HEK293 (cell line): ENCODE measurements around the gene ONECUT1.

Experiments
- CTCF ChIA-PET: fragments of 350-600 bp; formaldehyde crosslinking; extraction: SDS; loops from one replicate; lab custom pipeline; 2021; ENCODE audit warnings: antibody characterized with exemption; lab: Yijun Ruan, JAX
- POLR2A ChIA-PET: fragments of 300-600 bp; formaldehyde crosslinking; extraction: SDS; loops from one replicate; lab custom pipeline; 2020; ENCODE audit warnings: antibody characterized with exemption, inconsistent platforms; lab: Yijun Ruan, JAX
- H3K27ac ChIP-seq: fragments of 200-500 bp; sonication (Bioruptor generic); 2 replicates; pipeline ENCODE4 v1.5.1; 2014; ENCODE audit warnings: low read depth, low read length, control low read depth, inconsistent platforms; ENCODE audit errors: extremely low read depth
- H3K36me3 ChIP-seq, 2 experiments: fragments of 200-500 bp in 1 of 2; sonication (Bioruptor generic) in 1 of 2; 1 replicate in 1 of 2; 2 replicates in 1 of 2; pipeline ENCODE4 v1.5.1; 2014 to 2017; ENCODE audit warnings: inconsistent platforms in 2 of 2, low read length in 2 of 2; ENCODE audit not compliant: control insufficient read depth in 2 of 2, insufficient read depth in 1 of 2
- H3K4me1 ChIP-seq: fragments of 200-500 bp; sonication (Bioruptor generic); 2 replicates; pipeline ENCODE4 v1.5.1; 2014; ENCODE audit warnings: mild to moderate bottlenecking, low read length, inconsistent platforms; ENCODE audit not compliant: control insufficient read depth, insufficient read depth
- H3K4me3 ChIP-seq: 2 replicates; pipeline ENCODE4 v1.5.1; 2011; ENCODE audit warnings: low read depth, mild to moderate bottlenecking, control low read depth, low read length, moderate library complexity
- H3K9me3 ChIP-seq: fragments of 200-500 bp; sonication (Bioruptor generic); 2 replicates; pipeline ENCODE4 v1.5.1; 2014; ENCODE audit warnings: low read depth, low read length, inconsistent platforms; ENCODE audit not compliant: control insufficient read depth, insufficient read depth
- BCL11B ChIP-seq: fragments of 450-650 bp; formaldehyde crosslinking; IDR thresholded peaks from 2 replicates; pipeline ENCODE4 v1.5.1; 2016; ENCODE audit warnings: low read depth, missing biosample characterization, missing genetic modification characterization
- IKZF3 ChIP-seq: fragments of 450-650 bp; IDR thresholded peaks from 2 replicates; pipeline ENCODE4 v1.5.0; 2018; ENCODE audit warnings: missing biosample characterization, mild to moderate bottlenecking, missing genetic modification characterization, moderate library complexity
- SCRT2 ChIP-seq: fragments of 450-650 bp; formaldehyde crosslinking; IDR thresholded peaks from 2 replicates; pipeline ENCODE4 v1.5.1; 2016; ENCODE audit warnings: missing biosample characterization, missing genetic modification characterization
- SP3 ChIP-seq: fragments of 450-650 bp; formaldehyde crosslinking; IDR thresholded peaks from 2 replicates; pipeline ENCODE4 v1.5.1; 2016; ENCODE audit warnings: missing biosample characterization, missing genetic modification characterization
- TRIM28 ChIP-seq: IDR thresholded peaks from 2 replicates; pipeline ENCODE4 v1.6.1; 2011; ENCODE audit warnings: low read length, control low read depth, borderline replicate concordance
- ZBTB20 ChIP-seq: fragments of 450-650 bp; formaldehyde crosslinking; IDR thresholded peaks from 2 replicates; pipeline ENCODE4 v1.5.1; 2016; ENCODE audit warnings: missing biosample characterization, missing genetic modification characterization
- ZNF175 ChIP-seq: fragments of 450-650 bp; formaldehyde crosslinking; IDR thresholded peaks from 2 replicates; pipeline ENCODE4 v1.5.1; 2016; ENCODE audit warnings: missing biosample characterization, missing genetic modification characterization
- ZNF211 ChIP-seq: fragments of 450-650 bp; formaldehyde crosslinking; IDR thresholded peaks from 2 replicates; pipeline ENCODE4 v1.5.1; 2016; ENCODE audit warnings: low read depth, missing biosample characterization, missing genetic modification characterization
- ZNF366 ChIP-seq: fragments of 450-650 bp; formaldehyde crosslinking; conservative IDR thresholded peaks from 2 replicates; pipeline ENCODE4 v1.5.1; 2016; ENCODE audit warnings: missing biosample characterization, missing genetic modification characterization
- ZNF488 ChIP-seq: fragments of 450-650 bp; formaldehyde crosslinking; IDR thresholded peaks from 2 replicates; pipeline ENCODE4 v1.5.1; 2016; ENCODE audit warnings: missing biosample characterization, missing genetic modification characterization
- ZNF560 ChIP-seq: fragments of 450-650 bp; formaldehyde crosslinking; IDR thresholded peaks from 2 replicates; pipeline ENCODE4 v1.5.1; 2017; ENCODE audit warnings: missing biosample characterization, missing genetic modification characterization, borderline replicate concordance
- ZNF629 ChIP-seq: fragments of 450-650 bp; formaldehyde crosslinking; IDR thresholded peaks from 2 replicates; pipeline ENCODE4 v1.5.1; 2017; ENCODE audit warnings: missing biosample characterization, missing genetic modification characterization
- ZNF692 ChIP-seq: fragments of 450-650 bp; formaldehyde crosslinking; IDR thresholded peaks from 2 replicates; pipeline ENCODE4 v1.5.1; 2016; ENCODE audit warnings: missing biosample characterization, missing genetic modification characterization

Gene ONECUT1

GRCh38 chr15:52808441-52808840 is 18.3 kb upstream of the ONECUT1 start:
- TF ChIP-seq ZNF488 (tag by site-specific recombination) (no peak), ZNF211 (tag by site-specific recombination) (no peak), SCRT2 (tag by site-specific recombination) (no peak), ZNF175 (tag by site-specific recombination) (no peak), BCL11B (no peak)
- POLR2A ChIA-PET: no interaction called here
- CTCF ChIA-PET: no interaction called here

GRCh38 chr15:52806284-52806655 is 16.1 kb upstream of the ONECUT1 start:
- Histone ChIP-seq H3K36me3 (no peaks in the 10 kb centered on the region), H3K27ac (no peak overlapping the region), H3K4me3 (no peak overlapping the region), H3K4me1 (no peaks in the 10 kb centered on the region), H3K9me3 (no peaks in the 10 kb centered on the region)
- CTCF ChIA-PET: interaction anchor here (0.7 kb wide), 1 partner anchor 578 kb away, joined by 3 read pairs; no protein-coding TSS in a partner anchor
- POLR2A ChIA-PET: no interaction called here
- TF ChIP-seq SP3: no peak
- no peak for TF ChIP-seq ZNF692 (tag by site-specific recombination)

More at GRCh38 chr15:52808441-52808840, 18.3 kb upstream of the ONECUT1 start:
- no peaks in the 10 kb centered on the region for H3K36me3 ChIP-seq
- H3K9me3 ChIP-seq: no peaks in the 10 kb centered on the region
- H3K4me3 ChIP-seq: no peak overlapping the region
- no peak overlapping the region for H3K27ac ChIP-seq
- no peaks in the 10 kb centered on the region for H3K4me1 ChIP-seq

GRCh38 chr15:52805351-52806283 is 15.5 kb upstream of the ONECUT1 start:
- TF ChIP-seq ZNF366 (tag by site-specific recombination) (no peak), ZNF629 (tag by site-specific recombination) (no peak), ZBTB20 (no peak), TRIM28 (no peak), ZNF560 (tag by site-specific recombination) (no peak), IKZF3 (tag by site-specific recombination) (no peak)
- no peaks in the 10 kb centered on the region for H3K4me1 ChIP-seq
- no peaks in the 10 kb centered on the region for H3K9me3 ChIP-seq
- CTCF ChIA-PET: interaction anchor here (0.7 kb wide), 1 partner anchor 577 kb away, joined by 3 read pairs; no protein-coding TSS in a partner anchor
- H3K27ac ChIP-seq: no peak overlapping the region
- H3K36me3 ChIP-seq: no peaks in the 10 kb centered on the region
- POLR2A ChIA-PET: no interaction called here
- no peak overlapping the region for H3K4me3 ChIP-seq

GRCh38 chr15:52804526-52805081 is 14.5 kb upstream of the ONECUT1 start:
- Histone ChIP-seq H3K27ac (no peak overlapping the region), H3K4me3 (no peak overlapping the region), H3K4me1 (no peaks in the 10 kb centered on the region), H3K9me3 (no peaks in the 10 kb centered on the region), H3K36me3 (no peaks in the 10 kb centered on the region)
- POLR2A ChIA-PET: no interaction called here
- CTCF ChIA-PET: no interaction called here
- TF ChIP-seq ZNF366 (tag by site-specific recombination): no peak
